HG03442 (cell line): ENCODE data around the gene RAB1A.
"Not testable (repeated sequence)": the region's sequence is repeated elsewhere in the genome, so short reads cannot be mapped to it uniquely, and the experiment has no call there.

Experiments used
- ATAC-seq: cut with Tn5 transposase; IDR thresholded peaks from one replicate; pipeline ENCODE4 v1.9.1; 2021; ENCODE audit warnings: mild to moderate bottlenecking, moderate library complexity; ENCODE audit not compliant: unreplicated experiment

Gene RAB1A

GRCh38 chr2:65129826-65130663 is at the start of gene RAB1A:
TSS of gene RAB1A (minus strand) at chr2:65130106. CDS start at chr2:65129915, 191 bp downstream.
- peak; percentile 95 for ATAC-seq

GRCh38 chr2:65177751-65178442 is 48.0 kb upstream of the RAB1A start:
- ATAC-seq: no peak

GRCh38 chr2:65175894-65176530 is 46.1 kb upstream of the RAB1A start:
- ATAC-seq: no peak

- ATAC-seq: not testable (repeated sequence)
Measured at GRCh38 chr2:65174031-65174430, 44.1 kb upstream of the RAB1A start.

GRCh38 chr2:65172994-65173790 is 43.3 kb upstream of the RAB1A start:
- no peak for ATAC-seq

- not testable (repeated sequence) for ATAC-seq
Measured at GRCh38 chr2:65170611-65171477, 40.9 kb upstream of the RAB1A start.

GRCh38 chr2:65169760-65170136 is 39.8 kb upstream of the RAB1A start:
- no peak for ATAC-seq

- ATAC-seq: no peak
Measured at GRCh38 chr2:65165558-65165957, 35.7 kb upstream of the RAB1A start.

- no peak for ATAC-seq
Measured at GRCh38 chr2:65164426-65164891, 34.6 kb upstream of the RAB1A start.

- no peak for ATAC-seq
Measured at GRCh38 chr2:65161551-65162100, 31.7 kb upstream of the RAB1A start.

- no peak for ATAC-seq
Measured at GRCh38 chr2:65159906-65160305, 30.0 kb upstream of the RAB1A start.

GRCh38 chr2:65159261-65159660 is 29.4 kb upstream of the RAB1A start:
- no peak for ATAC-seq

- ATAC-seq: no peak
Measured at GRCh38 chr2:65158557-65158956, 28.7 kb upstream of the RAB1A start.

- not testable (repeated sequence) for ATAC-seq
Measured at GRCh38 chr2:65157856-65158255, 27.9 kb upstream of the RAB1A start.

GRCh38 chr2:65156041-65156440 is 26.1 kb upstream of the RAB1A start:
- no peak for ATAC-seq

- ATAC-seq: no peak
Measured at GRCh38 chr2:65153515-65153914, 23.6 kb upstream of the RAB1A start.

- ATAC-seq: no peak
Measured at GRCh38 chr2:65146078-65146477, 16.2 kb upstream of the RAB1A start.

GRCh38 chr2:65144571-65144970 is 14.7 kb upstream of the RAB1A start:
- no peak for ATAC-seq

GRCh38 chr2:65142515-65142914 is 12.6 kb upstream of the RAB1A start:
- ATAC-seq: no peak
